K562 (cell line): ENCODE results near the gene LHPP. TPM values are rescaled to one million over a fixed set of nuclear protein-coding genes. Genes with fewer than 3 reads are reported as not detected.

ENCODE experiments used
- BCL6 ChIP-seq: fragments of 250-450 bp; sonication (Bioruptor Pico); IDR thresholded peaks from 2 replicates; pipeline ENCODE4 v1.4.0; 2020
- BDP1 ChIP-seq: IDR thresholded peaks from 3 replicates; pipeline ENCODE4 v1.6.1; 2011; ENCODE audit not compliant: insufficient read length, insufficient read depth
- CBFA2T3 ChIP-seq: fragments of 450-650 bp; IDR thresholded peaks from 2 replicates; pipeline ENCODE4 v1.6.1; 2017
- EWSR1 ChIP-seq: fragments of 450-650 bp; IDR thresholded peaks from 2 replicates; pipeline ENCODE4 v1.6.1; 2018; ENCODE audit warnings: borderline replicate concordance, mild to moderate bottlenecking, low read depth, moderate library complexity; ENCODE audit not compliant: partially characterized antibody
- FIP1L1 ChIP-seq: fragments of 200-400 bp; formaldehyde crosslinking; IDR thresholded peaks from 2 replicates; pipeline ENCODE4 v1.6.1; 2018; ENCODE audit warnings: mild to moderate bottlenecking, low read depth, low read length; ENCODE audit not compliant: poor library complexity, severe bottlenecking
- GTF2A2 ChIP-seq: IDR thresholded peaks from 2 replicates; pipeline ENCODE4 v1.6.1; 2016; ENCODE audit warnings: mild to moderate bottlenecking, missing genetic modification characterization, missing compliant biosample characterization
- HDGF ChIP-seq: fragments of 450-650 bp; IDR thresholded peaks from 2 replicates; pipeline ENCODE4 v1.6.1; 2016
- HMG20B ChIP-seq: fragments of 250-450 bp; sonication (Bioruptor Pico); IDR thresholded peaks from 2 replicates; pipeline ENCODE4 v1.5.0; 2021; ENCODE audit warnings: mild to moderate bottlenecking
- HMGN3 ChIP-seq: IDR thresholded peaks from 2 replicates; pipeline ENCODE4 v1.6.1; 2011; ENCODE audit warnings: borderline replicate concordance, low read depth, mild to moderate bottlenecking, mixed read lengths, low read length; ENCODE audit not compliant: insufficient read length; ENCODE audit errors: extremely low read depth
- ILF3 ChIP-seq: fragments of 450-650 bp; IDR thresholded peaks from 2 replicates; pipeline ENCODE4 v1.6.1; 2018; ENCODE audit warnings: antibody characterized with exemption, mild to moderate bottlenecking, moderate library complexity, borderline replicate concordance
- KLF1 ChIP-seq: fragments of 450-650 bp; IDR thresholded peaks from 2 replicates; pipeline ENCODE4 v1.6.1; 2016; ENCODE audit warnings: missing genetic modification characterization, missing compliant biosample characterization
- KLF10 ChIP-seq: fragments of 250-450 bp; sonication (Bioruptor Pico); IDR thresholded peaks from 2 replicates; pipeline ENCODE4 v1.6.1; 2021; ENCODE audit warnings: matching md5 sums
- PCBP2 ChIP-seq: fragments of 200-400 bp; formaldehyde crosslinking; IDR thresholded peaks from 2 replicates; pipeline ENCODE4 v1.6.1; 2018; ENCODE audit warnings: low read length, low read depth, mild to moderate bottlenecking, moderate library complexity; ENCODE audit not compliant: poor library complexity, severe bottlenecking
- POLR2AphosphoS5 ChIP-seq: IDR thresholded peaks from 2 replicates; pipeline ENCODE4 v1.6.1; 2011; ENCODE audit warnings: mild to moderate bottlenecking, low read depth, low read length, moderate library complexity; ENCODE audit not compliant: control insufficient read depth, insufficient read depth
- SMARCC2 ChIP-seq: fragments of 450-650 bp; IDR thresholded peaks from 2 replicates; pipeline ENCODE4 v1.6.1; 2017; ENCODE audit warnings: antibody characterized with exemption, moderate library complexity, mild to moderate bottlenecking, low read depth
- TAF7 ChIP-seq: fragments of 450-650 bp; IDR thresholded peaks from 2 replicates; pipeline ENCODE4 v1.6.1; 2016; ENCODE audit warnings: missing genetic modification characterization, missing compliant biosample characterization
- ZFPM2 ChIP-seq: fragments of 250-450 bp; sonication (Bioruptor Pico); IDR thresholded peaks from 2 replicates; pipeline ENCODE4 v1.5.1; 2022; ENCODE audit warnings: mild to moderate bottlenecking
- ZNF121 ChIP-seq: sonication (generic); formaldehyde crosslinking; conservative IDR thresholded peaks from 2 replicates; pipeline ENCODE4 v1.8.0; 2022; ENCODE audit warnings: missing genetic modification reagents
- ZNF354B ChIP-seq: fragments of 250-450 bp; sonication (Bioruptor Pico); IDR thresholded peaks from 2 replicates; pipeline ENCODE4 v1.4.0; 2020
- ZNF444 ChIP-seq: fragments of 250-450 bp; sonication (Bioruptor Pico); IDR thresholded peaks from 2 replicates; pipeline ENCODE4 v1.4.0; 2020; ENCODE audit warnings: mild to moderate bottlenecking, moderate library complexity
- ZNF696 ChIP-seq: fragments of 250-450 bp; sonication (Bioruptor Pico); conservative IDR thresholded peaks from 2 replicates; pipeline ENCODE4 v1.4.0; 2020; ENCODE audit warnings: mild to moderate bottlenecking, moderate library complexity
- ZNF707 ChIP-seq: fragments of 250-450 bp; sonication (Bioruptor Pico); conservative IDR thresholded peaks from 2 replicates; pipeline ENCODE4 v1.8.0; 2022; ENCODE audit warnings: inconsistent platforms, mild to moderate bottlenecking, moderate library complexity
- polyA plus RNA-seq, 8 experiments: library from polyadenylated mRNA; depleted of rRNA in 4 of 8; stranded (reverse) in 5 of 8; unstranded in 3 of 8; fragments of >200 nt; fragmentation: Nextera tagmentation in 2 of 8; fragmentation: Illumina TruSeq in 1 of 8; extraction: Ambion mirVana in 2 of 8; extraction: Trizol in 1 of 8; gene quantifications; 2 replicates each; pipeline versions ENCODE4 v1.2.1 to v1.2.3, GENCODE V29; 2011 to 2014; ENCODE audit warnings: inconsistent platforms in 1 of 8, missing spikeins in 1 of 8
- total RNA-seq, 7 experiments: library from RNA; depleted of rRNA in 6 of 7; stranded (reverse); fragments of >200 nt in 6 of 7; fragmentation: Illumina TruSeq in 2 of 7; extraction: Trizol in 2 of 7; gene quantifications; 2 replicates each; pipeline versions ENCODE4 v1.2.1 to v1.2.3, GENCODE V29; 2011 to 2021; ENCODE audit warnings: low replicate concordance in 1 of 7
- TF ChIP-seq, protein P1 (sequence below): fragments of 450-650 bp; IDR thresholded peaks from 2 replicates; pipeline ENCODE4 v1.6.1; 2018; ENCODE audit not compliant: partially characterized antibody
- TF ChIP-seq, protein P2 (sequence below): IDR thresholded peaks from 3 replicates; pipeline ENCODE4 v1.6.1; 2011; ENCODE audit warnings: borderline replicate concordance, mild to moderate bottlenecking, moderate library complexity; ENCODE audit not compliant: insufficient read length; ENCODE audit errors: extremely low read depth

LHPP gene
- total and polyA plus RNA-seq, 9 of the 15 experiments (the other 6 are each of a cell fraction or from before 2014, with no cell fraction given), result 0.34 to 7.4 (median 3.0) TPM

DNA sequence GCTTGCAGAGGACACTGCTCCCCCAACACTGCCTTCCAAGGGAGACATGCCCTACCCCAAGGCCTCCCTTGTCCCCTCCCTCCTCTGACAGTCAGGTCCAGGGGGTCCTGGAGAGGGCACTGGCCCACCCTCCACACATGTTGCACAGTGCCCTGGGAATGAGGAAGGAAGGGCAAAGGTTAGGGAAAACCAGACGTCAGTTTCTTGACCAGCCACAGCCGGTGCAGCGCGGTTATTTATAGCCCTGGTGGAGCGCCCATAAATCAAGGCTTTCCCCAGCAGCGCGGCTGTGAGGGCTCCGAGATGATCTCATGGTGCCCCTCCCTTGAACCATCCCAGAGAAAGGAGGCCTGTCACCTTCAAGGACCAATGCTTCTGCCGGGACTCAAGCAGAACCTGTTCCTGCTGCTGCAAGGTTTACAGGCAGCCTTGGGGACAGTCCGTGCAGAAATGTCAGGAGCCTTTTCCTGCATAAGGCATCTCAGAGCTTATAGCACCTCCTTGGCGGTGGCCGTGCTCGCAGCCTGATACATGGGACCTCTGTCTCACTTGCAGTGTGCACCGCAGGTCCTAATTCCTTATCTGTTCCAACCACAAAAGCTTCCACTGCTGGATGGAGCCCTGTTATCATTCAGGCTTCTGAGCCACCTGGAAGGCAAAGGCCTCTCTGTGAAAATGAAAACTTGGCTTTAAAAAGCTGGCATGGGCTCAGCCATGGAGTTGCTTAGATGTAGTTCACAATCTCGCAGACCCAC lies 127.3 kb downstream of the LHPP start (continued):
- TF ChIP-seq FIP1L1, result no peak
- TF ChIP-seq, protein P1, sequence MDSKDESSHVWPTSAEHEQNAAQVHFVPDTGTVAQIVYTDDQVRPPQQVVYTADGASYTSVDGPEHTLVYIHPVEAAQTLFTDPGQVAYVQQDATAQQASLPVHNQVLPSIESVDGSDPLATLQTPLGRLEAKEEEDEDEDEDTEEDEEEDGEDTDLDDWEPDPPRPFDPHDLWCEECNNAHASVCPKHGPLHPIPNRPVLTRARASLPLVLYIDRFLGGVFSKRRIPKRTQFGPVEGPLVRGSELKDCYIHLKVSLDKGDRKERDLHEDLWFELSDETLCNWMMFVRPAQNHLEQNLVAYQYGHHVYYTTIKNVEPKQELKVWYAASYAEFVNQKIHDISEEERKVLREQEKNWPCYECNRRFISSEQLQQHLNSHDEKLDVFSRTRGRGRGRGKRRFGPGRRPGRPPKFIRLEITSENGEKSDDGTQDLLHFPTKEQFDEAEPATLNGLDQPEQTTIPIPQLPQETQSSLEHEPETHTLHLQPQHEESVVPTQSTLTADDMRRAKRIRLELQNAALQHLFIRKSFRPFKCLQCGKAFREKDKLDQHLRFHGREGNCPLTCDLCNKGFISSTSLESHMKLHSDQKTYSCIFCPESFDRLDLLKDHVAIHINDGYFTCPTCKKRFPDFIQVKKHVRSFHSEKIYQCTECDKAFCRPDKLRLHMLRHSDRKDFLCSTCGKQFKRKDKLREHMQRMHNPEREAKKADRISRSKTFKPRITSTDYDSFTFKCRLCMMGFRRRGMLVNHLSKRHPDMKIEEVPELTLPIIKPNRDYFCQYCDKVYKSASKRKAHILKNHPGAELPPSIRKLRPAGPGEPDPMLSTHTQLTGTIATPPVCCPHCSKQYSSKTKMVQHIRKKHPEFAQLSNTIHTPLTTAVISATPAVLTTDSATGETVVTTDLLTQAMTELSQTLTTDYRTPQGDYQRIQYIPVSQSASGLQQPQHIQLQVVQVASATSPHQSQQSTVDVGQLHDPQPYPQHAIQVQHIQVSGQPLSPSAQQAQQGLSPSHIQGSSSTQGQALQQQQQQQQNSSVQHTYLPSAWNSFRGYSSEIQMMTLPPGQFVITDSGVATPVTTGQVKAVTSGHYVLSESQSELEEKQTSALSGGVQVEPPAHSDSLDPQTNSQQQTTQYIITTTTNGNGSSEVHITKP, result no peak
- TF ChIP-seq, protein P2, sequence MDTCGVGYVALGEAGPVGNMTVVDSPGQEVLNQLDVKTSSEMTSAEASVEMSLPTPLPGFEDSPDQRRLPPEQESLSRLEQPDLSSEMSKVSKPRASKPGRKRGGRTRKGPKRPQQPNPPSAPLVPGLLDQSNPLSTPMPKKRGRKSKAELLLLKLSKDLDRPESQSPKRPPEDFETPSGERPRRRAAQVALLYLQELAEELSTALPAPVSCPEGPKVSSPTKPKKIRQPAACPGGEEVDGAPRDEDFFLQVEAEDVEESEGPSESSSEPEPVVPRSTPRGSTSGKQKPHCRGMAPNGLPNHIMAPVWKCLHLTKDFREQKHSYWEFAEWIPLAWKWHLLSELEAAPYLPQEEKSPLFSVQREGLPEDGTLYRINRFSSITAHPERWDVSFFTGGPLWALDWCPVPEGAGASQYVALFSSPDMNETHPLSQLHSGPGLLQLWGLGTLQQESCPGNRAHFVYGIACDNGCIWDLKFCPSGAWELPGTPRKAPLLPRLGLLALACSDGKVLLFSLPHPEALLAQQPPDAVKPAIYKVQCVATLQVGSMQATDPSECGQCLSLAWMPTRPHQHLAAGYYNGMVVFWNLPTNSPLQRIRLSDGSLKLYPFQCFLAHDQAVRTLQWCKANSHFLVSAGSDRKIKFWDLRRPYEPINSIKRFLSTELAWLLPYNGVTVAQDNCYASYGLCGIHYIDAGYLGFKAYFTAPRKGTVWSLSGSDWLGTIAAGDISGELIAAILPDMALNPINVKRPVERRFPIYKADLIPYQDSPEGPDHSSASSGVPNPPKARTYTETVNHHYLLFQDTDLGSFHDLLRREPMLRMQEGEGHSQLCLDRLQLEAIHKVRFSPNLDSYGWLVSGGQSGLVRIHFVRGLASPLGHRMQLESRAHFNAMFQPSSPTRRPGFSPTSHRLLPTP, result no peak
- no peak for TF ChIP-seq HDGF
- TF ChIP-seq BCL6, result no peak
- no peak for TF ChIP-seq ZFPM2
- TF ChIP-seq ZNF707, result no peak
- TF ChIP-seq GTF2A2 (tag), result no peak
- TF ChIP-seq POLR2AphosphoS5, result peak; percentile 91
- no peak for TF ChIP-seq ZNF121 (CRISPR knock-in tag)
- no peak for TF ChIP-seq PCBP2
- TF ChIP-seq ZNF444 (CRISPR knock-in tag), result no peak
- peak; percentile 80; the same call in 1 of the 2 replicates for TF ChIP-seq SMARCC2
- TF ChIP-seq ILF3, result no peak
- no peak for TF ChIP-seq KLF1 (tag)
- TF ChIP-seq CBFA2T3, result peak; percentile 95
- TF ChIP-seq KLF10 (CRISPR knock-in tag), result no peak
- no peak for TF ChIP-seq TAF7
- TF ChIP-seq HMGN3, result peak; percentile 22
- TF ChIP-seq ZNF354B, result no peak
- no peak for TF ChIP-seq EWSR1
- TF ChIP-seq BDP1, result no peak
- TF ChIP-seq ZNF696 (CRISPR knock-in tag), result no peak
- no peak for TF ChIP-seq HMG20B (CRISPR knock-in tag)
